GM19324 (cell line): ENCODE data around the gene PER1.

Source experiments
- ATAC-seq: cut with Tn5 transposase; IDR thresholded peaks from one replicate; pipeline ENCODE4 v1.9.1; 2021; ENCODE audit warnings: mild to moderate bottlenecking, moderate library complexity; ENCODE audit not compliant: unreplicated experiment, low FRiP score

PER1 gene

DNA sequence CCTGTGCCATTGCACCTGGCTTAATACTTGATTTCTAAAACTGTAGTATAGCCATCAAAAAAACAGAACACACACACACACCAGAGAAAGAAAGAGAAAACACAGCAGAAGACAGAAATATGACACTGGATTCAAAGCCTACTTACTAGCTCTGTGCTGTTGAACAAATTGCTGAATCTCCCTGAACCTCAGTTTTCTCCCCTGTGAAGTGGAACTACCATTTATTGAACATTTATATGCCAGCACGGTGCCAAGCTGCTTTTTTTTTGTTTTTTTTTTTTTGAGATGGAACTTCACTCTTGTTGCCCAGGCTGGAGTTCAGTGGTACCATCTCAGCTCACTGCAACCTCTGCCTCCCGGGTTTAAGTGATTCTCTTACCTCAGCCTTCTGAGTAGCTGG lies 51.4 kb downstream of the PER1 start:
- no peak for ATAC-seq

DNA sequence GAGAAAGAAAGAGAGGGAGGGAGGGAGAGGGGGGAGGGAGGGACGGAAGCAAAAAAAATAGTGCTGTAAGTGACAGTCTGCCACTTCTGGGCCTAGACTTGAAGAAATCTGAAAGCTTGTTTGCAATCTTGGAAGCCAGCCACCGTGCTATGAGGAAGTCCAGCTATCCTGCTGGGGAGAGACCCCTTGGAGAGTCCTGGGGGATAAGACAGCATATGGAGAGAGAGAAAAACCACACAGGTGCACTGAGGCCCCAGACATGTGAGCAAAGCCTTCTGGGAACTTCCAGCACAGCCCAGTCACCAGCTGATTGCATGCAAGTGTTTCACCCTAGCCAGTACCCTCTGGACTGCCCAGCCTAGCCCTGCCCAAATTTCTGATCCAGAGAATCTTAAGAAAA lies 52.1 kb downstream of the PER1 start:
- ATAC-seq = no peak

DNA sequence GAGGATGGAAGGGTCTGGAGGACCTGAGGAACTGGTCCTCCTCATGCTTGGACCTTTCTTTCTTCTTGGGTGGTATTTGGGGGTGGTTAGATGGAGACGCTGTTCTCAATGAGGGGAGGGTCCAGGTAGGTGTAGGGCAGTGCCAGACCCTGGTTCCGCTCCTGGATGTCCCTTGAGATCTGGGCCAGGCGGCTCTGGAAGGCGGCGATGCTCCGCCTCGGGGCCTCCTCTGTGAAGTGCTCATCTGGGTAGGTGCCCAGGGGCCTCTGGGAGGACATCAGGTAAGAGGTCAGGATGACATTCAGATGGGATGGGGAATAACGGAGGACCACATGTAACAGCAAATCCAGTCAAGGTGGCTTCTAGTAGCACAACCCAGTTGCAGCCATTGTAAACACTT lies 55.7 kb downstream of the PER1 start:
- no peak for ATAC-seq

DNA sequence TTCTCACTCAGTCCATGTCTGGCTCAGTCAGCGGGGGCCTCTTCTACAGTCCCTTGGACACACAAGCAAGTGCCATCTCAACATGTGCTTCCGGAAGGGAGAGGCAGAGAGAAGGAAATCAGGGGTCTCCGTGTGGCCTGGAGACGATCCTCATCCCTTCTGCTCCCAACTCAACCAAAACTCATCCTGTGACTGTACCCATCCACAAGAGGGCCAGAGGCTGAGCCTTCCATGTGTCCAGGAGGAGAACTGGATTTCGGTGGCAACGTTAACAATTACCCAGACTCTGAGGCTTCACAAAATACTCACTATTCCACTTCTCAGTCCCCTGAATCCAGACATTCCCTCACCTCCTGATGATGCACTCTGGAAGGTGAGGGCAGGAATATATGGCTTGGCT lies 56.8 kb downstream of the PER1 start:
- no peak for ATAC-seq

DNA sequence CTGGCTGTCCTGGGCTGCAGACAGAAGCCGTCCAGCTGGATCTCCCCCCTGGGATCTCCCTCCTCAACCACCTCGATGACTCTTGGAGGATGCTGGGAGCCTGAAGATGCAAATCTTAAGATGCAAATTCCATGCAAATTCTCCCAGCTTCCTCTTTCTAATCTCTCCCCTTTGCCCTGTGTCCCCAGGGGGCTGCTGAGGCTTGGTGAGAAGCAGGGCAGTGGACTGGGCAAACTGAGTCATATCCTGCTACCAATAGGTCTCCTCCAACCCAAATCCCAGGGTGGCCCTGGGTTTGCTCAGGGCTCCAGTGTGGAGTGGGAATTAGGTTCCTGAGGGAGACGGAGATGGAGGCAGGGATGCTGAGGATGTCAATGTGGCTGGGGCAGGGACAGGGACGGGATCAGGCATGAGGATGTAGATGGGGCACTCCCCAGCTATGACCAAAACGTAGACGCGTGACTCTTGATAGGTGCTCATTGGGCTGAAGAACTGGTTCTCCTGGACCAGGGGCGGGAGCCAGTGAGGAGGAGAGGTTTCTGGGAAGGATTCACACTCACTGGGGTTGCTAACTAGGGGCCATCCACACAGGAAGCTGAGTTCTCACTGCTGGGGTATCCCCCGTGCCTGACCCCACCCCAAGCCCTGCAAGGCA lies 61.0 kb downstream of the PER1 start:
- ATAC-seq = no peak
